HepG2 (cell line): ENCODE measurements around the gene MAPK7. TPM values are rescaled to one million over a fixed set of nuclear protein-coding genes. Genes with fewer than 3 reads are reported as not detected.

Experiments used
- GABPB1 ChIP-seq: IDR thresholded peaks from 2 replicates; pipeline ENCODE4 v1.6.1; 2016; ENCODE audit warnings: mild to moderate bottlenecking, missing genetic modification reagents, moderate library complexity, missing compliant biosample characterization
- HOXA5 ChIP-seq: sonication (generic); formaldehyde crosslinking; IDR thresholded peaks from 2 replicates; pipeline ENCODE4 v1.4.0; 2020; ENCODE audit warnings: missing genetic modification reagents
- MIER3 ChIP-seq: IDR thresholded peaks from 2 replicates; pipeline ENCODE4 v1.6.1; 2016; ENCODE audit warnings: missing compliant biosample characterization, borderline replicate concordance
- STAG1 ChIP-seq: sonication (generic); formaldehyde crosslinking; IDR thresholded peaks from 2 replicates; pipeline ENCODE4 v1.4.0; 2020; ENCODE audit warnings: missing genetic modification reagents
- TBX2 ChIP-seq: sonication (generic); formaldehyde crosslinking; IDR thresholded peaks from 2 replicates; pipeline ENCODE4 v1.5.0; 2020; ENCODE audit warnings: missing genetic modification reagents, mild to moderate bottlenecking, borderline replicate concordance
- ZNF317 ChIP-seq: sonication (generic); formaldehyde crosslinking; IDR thresholded peaks from 2 replicates; pipeline ENCODE4 v1.5.0; 2020; ENCODE audit warnings: mild to moderate bottlenecking, missing genetic modification reagents
- ZNF326 ChIP-seq: sonication (generic); formaldehyde crosslinking; IDR thresholded peaks from 2 replicates; pipeline ENCODE4 v1.4.0; 2020; ENCODE audit warnings: missing genetic modification reagents, borderline replicate concordance
- ZNF703 ChIP-seq: sonication (generic); formaldehyde crosslinking; IDR thresholded peaks from 2 replicates; pipeline ENCODE4 v1.5.1; 2020; ENCODE audit warnings: missing genetic modification reagents, mild to moderate bottlenecking, moderate library complexity, borderline replicate concordance
- ZNF766 ChIP-seq: sonication (generic); formaldehyde crosslinking; IDR thresholded peaks from 2 replicates; pipeline ENCODE4 v1.5.0; 2020; ENCODE audit warnings: missing genetic modification reagents, borderline replicate concordance
- polyA plus RNA-seq, 8 experiments: library from polyadenylated mRNA; depleted of rRNA in 3 of 8; stranded (reverse) in 7 of 8; unstranded in 1 of 8; fragments of >200 nt; fragmentation: Illumina TruSeq in 4 of 8; extraction: Trizol in 4 of 8; gene quantifications; 2 replicates each; pipeline versions ENCODE4 v1.2.1 to v1.2.3, GENCODE V29; 2011 to 2016; ENCODE audit warnings: low read depth in 4 of 8, missing spikeins in 1 of 8, mixed read lengths in 1 of 8; ENCODE audit not compliant: insufficient read depth in 1 of 8
- total RNA-seq, 5 experiments: library from RNA; depleted of rRNA; stranded (reverse); fragments of >200 nt; fragmentation: Illumina TruSeq; extraction: Trizol; gene quantifications; 2 replicates each; pipeline ENCODE4 v1.2.3, GENCODE V29; 2016; ENCODE audit warnings: low read depth in 1 of 5
- TF ChIP-seq, protein P1 (sequence below): sonication (generic); formaldehyde crosslinking; IDR thresholded peaks from 2 replicates; pipeline ENCODE4 v1.4.0; 2020; ENCODE audit warnings: missing genetic modification reagents, borderline replicate concordance
- TF ChIP-seq, protein P2 (sequence below): IDR thresholded peaks from 2 replicates; pipeline ENCODE4 v1.6.1; 2016; ENCODE audit warnings: missing genetic modification reagents, missing compliant biosample characterization
- TF ChIP-seq, protein P3 (sequence below): sonication (generic); formaldehyde crosslinking; conservative IDR thresholded peaks from 2 replicates; pipeline ENCODE4 v1.8.0; 2022; ENCODE audit warnings: mild to moderate bottlenecking, moderate library complexity, missing genetic modification reagents
- TF ChIP-seq, protein P4 (sequence below): sonication (generic); formaldehyde crosslinking; IDR thresholded peaks from 2 replicates; pipeline ENCODE4 v1.8.1; 2022; ENCODE audit warnings: low read depth, mild to moderate bottlenecking, missing genetic modification reagents

The MAPK7 gene
- total and polyA plus RNA-seq, 2 of the 13 experiments (the other 11 are each of a cell fraction or from before 2014, with no cell fraction given): 2.9 to 5.9 TPM

DNA sequence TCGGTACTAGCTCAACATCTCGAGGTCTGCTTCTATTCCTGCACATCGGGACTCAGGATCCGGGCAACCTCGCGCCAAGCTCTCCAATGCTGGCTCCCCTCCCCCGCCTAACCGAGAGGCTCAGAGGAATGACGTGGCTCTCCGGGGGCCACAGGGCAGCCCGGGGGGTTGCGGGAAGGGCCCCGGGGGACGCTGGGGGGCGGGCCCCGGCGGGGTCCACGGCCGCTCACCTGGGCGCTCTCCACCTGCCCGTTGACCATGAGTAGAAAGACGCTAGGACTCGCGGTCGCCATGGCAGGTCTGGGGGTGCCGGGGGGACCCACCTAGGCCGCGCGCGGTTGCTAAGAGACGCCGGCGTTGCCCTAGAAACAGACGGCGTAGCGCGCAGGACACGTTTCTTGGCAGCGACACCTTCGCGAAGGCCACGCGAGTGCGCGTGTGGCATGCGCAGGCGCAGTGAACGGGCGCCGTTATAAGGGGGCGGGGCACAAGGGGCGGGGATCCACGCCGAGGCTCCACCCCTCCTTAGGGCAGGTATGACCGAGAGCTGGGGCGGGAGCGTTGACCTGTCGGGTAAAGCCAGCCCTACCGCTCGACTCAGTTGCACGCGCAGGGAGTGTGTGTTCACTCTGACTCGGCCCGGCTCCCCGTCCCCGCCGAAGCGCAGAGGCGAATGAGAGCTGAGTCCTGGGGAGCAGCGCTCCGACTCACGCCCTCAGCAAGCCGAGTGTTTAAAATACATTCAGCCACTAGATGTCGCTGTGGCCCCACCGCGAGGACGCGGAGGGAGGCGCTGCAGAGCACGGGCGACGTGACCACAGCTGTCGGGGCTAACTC lies 15.8 kb upstream of the MAPK7 start, which contains the start of gene B9D1 (continued):
- peak; percentile 68; the same call in 1 of the 2 replicates for TF ChIP-seq GABPB1 (CRISPR knock-in tag)
- peak; percentile 55; the same call in 1 of the 2 replicates for TF ChIP-seq ZNF317 (CRISPR knock-in tag)
- TF ChIP-seq STAG1: peak; percentile 98
- TF ChIP-seq, protein P1, sequence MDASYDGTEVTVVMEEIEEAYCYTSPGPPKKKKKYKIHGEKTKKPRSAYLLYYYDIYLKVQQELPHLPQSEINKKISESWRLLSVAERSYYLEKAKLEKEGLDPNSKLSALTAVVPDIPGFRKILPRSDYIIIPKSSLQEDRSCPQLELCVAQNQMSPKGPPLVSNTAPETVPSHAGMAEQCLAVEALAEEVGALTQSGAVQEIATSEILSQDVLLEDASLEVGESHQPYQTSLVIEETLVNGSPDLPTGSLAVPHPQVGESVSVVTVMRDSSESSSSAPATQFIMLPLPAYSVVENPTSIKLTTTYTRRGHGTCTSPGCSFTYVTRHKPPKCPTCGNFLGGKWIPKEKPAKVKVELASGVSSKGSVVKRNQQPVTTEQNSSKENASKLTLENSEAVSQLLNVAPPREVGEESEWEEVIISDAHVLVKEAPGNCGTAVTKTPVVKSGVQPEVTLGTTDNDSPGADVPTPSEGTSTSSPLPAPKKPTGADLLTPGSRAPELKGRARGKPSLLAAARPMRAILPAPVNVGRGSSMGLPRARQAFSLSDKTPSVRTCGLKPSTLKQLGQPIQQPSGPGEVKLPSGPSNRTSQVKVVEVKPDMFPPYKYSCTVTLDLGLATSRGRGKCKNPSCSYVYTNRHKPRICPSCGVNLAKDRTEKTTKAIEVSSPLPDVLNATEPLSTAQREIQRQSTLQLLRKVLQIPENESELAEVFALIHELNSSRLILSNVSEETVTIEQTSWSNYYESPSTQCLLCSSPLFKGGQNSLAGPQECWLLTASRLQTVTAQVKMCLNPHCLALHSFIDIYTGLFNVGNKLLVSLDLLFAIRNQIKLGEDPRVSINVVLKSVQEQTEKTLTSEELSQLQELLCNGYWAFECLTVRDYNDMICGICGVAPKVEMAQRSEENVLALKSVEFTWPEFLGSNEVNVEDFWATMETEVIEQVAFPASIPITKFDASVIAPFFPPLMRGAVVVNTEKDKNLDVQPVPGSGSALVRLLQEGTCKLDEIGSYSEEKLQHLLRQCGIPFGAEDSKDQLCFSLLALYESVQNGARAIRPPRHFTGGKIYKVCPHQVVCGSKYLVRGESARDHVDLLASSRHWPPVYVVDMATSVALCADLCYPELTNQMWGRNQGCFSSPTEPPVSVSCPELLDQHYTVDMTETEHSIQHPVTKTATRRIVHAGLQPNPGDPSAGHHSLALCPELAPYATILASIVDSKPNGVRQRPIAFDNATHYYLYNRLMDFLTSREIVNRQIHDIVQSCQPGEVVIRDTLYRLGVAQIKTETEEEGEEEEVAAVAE: no peak
- TF ChIP-seq MIER3: peak; percentile 62; the same call in 1 of the 2 replicates
- TF ChIP-seq, protein P2, sequence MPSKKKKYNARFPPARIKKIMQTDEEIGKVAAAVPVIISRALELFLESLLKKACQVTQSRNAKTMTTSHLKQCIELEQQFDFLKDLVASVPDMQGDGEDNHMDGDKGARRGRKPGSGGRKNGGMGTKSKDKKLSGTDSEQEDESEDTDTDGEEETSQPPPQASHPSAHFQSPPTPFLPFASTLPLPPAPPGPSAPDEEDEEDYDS (CRISPR knock-in tag): peak; percentile 96
- TF ChIP-seq, protein P3, sequence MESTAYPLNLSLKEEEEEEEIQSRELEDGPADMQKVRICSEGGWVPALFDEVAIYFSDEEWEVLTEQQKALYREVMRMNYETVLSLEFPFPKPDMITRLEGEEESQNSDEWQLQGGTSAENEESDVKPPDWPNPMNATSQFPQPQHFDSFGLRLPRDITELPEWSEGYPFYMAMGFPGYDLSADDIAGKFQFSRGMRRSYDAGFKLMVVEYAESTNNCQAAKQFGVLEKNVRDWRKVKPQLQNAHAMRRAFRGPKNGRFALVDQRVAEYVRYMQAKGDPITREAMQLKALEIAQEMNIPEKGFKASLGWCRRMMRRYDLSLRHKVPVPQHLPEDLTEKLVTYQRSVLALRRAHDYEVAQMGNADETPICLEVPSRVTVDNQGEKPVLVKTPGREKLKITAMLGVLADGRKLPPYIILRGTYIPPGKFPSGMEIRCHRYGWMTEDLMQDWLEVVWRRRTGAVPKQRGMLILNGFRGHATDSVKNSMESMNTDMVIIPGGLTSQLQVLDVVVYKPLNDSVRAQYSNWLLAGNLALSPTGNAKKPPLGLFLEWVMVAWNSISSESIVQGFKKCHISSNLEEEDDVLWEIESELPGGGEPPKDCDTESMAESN (CRISPR knock-in tag): peak; percentile 49; the same call in 1 of the 2 replicates
- TF ChIP-seq HOXA5 (CRISPR knock-in tag): peak; percentile 49
- TF ChIP-seq ZNF326 (CRISPR knock-in tag): no peak
- TF ChIP-seq TBX2 (CRISPR knock-in tag): peak; percentile 76
- TF ChIP-seq, protein P4, sequence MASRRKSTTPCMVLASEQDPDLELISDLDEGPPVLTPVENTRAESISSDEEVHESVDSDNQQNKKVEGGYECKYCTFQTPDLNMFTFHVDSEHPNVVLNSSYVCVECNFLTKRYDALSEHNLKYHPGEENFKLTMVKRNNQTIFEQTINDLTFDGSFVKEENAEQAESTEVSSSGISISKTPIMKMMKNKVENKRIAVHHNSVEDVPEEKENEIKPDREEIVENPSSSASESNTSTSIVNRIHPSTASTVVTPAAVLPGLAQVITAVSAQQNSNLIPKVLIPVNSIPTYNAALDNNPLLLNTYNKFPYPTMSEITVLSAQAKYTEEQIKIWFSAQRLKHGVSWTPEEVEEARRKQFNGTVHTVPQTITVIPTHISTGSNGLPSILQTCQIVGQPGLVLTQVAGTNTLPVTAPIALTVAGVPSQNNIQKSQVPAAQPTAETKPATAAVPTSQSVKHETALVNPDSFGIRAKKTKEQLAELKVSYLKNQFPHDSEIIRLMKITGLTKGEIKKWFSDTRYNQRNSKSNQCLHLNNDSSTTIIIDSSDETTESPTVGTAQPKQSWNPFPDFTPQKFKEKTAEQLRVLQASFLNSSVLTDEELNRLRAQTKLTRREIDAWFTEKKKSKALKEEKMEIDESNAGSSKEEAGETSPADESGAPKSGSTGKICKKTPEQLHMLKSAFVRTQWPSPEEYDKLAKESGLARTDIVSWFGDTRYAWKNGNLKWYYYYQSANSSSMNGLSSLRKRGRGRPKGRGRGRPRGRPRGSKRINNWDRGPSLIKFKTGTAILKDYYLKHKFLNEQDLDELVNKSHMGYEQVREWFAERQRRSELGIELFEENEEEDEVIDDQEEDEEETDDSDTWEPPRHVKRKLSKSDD (CRISPR knock-in tag): peak; percentile 50; the same call in 1 of the 2 replicates
- TF ChIP-seq ZNF766 (CRISPR knock-in tag): 0 out of 2 replicates have a peak, but pooled peaks have one; percentile 19
- no peak for TF ChIP-seq ZNF703 (CRISPR knock-in tag)
